BE2C (cell line): ENCODE data around the gene DHX40.
"Not testable (repeated sequence)": the region's sequence is repeated elsewhere in the genome, so short reads cannot be mapped to it uniquely, and the experiment has no call there.

Source experiments
- DNase-seq: peaks from one replicate; pipeline ENCODE4 v3.0.0-alpha.2; 2020
- H3K27me3 ChIP-seq: fragments of 250-450 bp; sonication (Bioruptor Pico); 2 replicates; pipeline ENCODE4 v1.5.1; 2020; ENCODE audit warnings: mild to moderate bottlenecking
- H3K36me3 ChIP-seq: fragments of 250-450 bp; sonication (Bioruptor Pico); 2 replicates; pipeline ENCODE4 v1.5.1; 2020; ENCODE audit warnings: mild to moderate bottlenecking
- H3K4me1 ChIP-seq: fragments of 250-450 bp; sonication (Bioruptor Pico); 2 replicates; pipeline ENCODE4 v1.5.1; 2020
- H3K4me3 ChIP-seq: 2 replicates; pipeline ENCODE4 v1.5.1; 2011; ENCODE audit warnings: low read depth, low read length
- H3K9me3 ChIP-seq: fragments of 250-450 bp; sonication (Bioruptor Pico); 2 replicates; pipeline ENCODE4 v1.5.1; 2020
- CTCF ChIP-seq: IDR thresholded peaks from 2 replicates; pipeline ENCODE4 v1.5.1; 2012; ENCODE audit warnings: mild to moderate bottlenecking, low read depth, low read length

The DHX40 gene

GRCh38 chr17:59534583-59534982, 30.8 kb upstream of the DHX40 start:
- no peaks in the 10 kb centered on the region for H3K36me3 ChIP-seq
- H3K4me1 ChIP-seq: no peaks in the 10 kb centered on the region
- no peak for DNase-seq
- no peaks in the 10 kb centered on the region for H3K27me3 ChIP-seq
- no peak overlapping the region for H3K4me3 ChIP-seq
- H3K9me3 ChIP-seq: no peaks in the 10 kb centered on the region
- TF ChIP-seq CTCF: peak; percentile 35

- H3K27me3 ChIP-seq: no peaks in the 10 kb centered on the region
- no peak for TF ChIP-seq CTCF
- no peak overlapping the region for H3K4me3 ChIP-seq
- H3K36me3 ChIP-seq: no peaks in the 10 kb centered on the region
- DNase-seq: no peak
- H3K9me3 ChIP-seq: no peaks in the 10 kb centered on the region
- no peaks in the 10 kb centered on the region for H3K4me1 ChIP-seq
These were observed 27.1 kb upstream of the DHX40 start for GRCh38 chr17:59538195-59538909.

- H3K27me3 ChIP-seq: no peaks in the 10 kb centered on the region
- no peak overlapping the region for H3K4me3 ChIP-seq
- H3K9me3 ChIP-seq: no peaks in the 10 kb centered on the region
- peaks cover 10% of the 10 kb centered on the region for H3K4me1 ChIP-seq
- DNase-seq: no peak
- no peaks in the 10 kb centered on the region for H3K36me3 ChIP-seq
- no peak for TF ChIP-seq CTCF
These were observed 22.3 kb upstream of the DHX40 start for GRCh38 chr17:59542960-59543635.

GRCh38 chr17:59545942-59546341, 19.5 kb upstream of the DHX40 start:
- Histone ChIP-seq H3K4me3 (no peak overlapping the region), H3K36me3 (no peaks in the 10 kb centered on the region), H3K9me3 (no peaks in the 10 kb centered on the region), H3K27me3 (no peaks in the 10 kb centered on the region), H3K4me1 (peaks cover 10% of the 10 kb centered on the region)
- TF ChIP-seq CTCF: no peak
- DNase-seq: no peak

- Histone ChIP-seq H3K9me3 (no peaks in the 10 kb centered on the region), H3K36me3 (no peaks in the 10 kb centered on the region), H3K4me1 (peaks cover 10% of the 10 kb centered on the region), H3K4me3 (peak overlapping the region; percentile 35), H3K27me3 (no peaks in the 10 kb centered on the region)
- peak; percentile 75 for DNase-seq
- no peak for TF ChIP-seq CTCF
These were observed 18.1 kb upstream of the DHX40 start for GRCh38 chr17:59547131-59547915.

- not testable (repeated sequence) for H3K9me3 ChIP-seq, DNase-seq, H3K36me3 ChIP-seq, H3K4me3 ChIP-seq, H3K27me3 ChIP-seq
- H3K4me1 ChIP-seq: peaks cover 10% of the 10 kb centered on the region
These were observed 16.4 kb upstream of the DHX40 start for GRCh38 chr17:59548985-59549384.
